ENCODE results near the gene CAMKK2.
"Not testable (repeated sequence)": the region's sequence is repeated elsewhere in the genome, so short reads cannot be mapped to it uniquely, and the experiment has no call there.

DNA sequence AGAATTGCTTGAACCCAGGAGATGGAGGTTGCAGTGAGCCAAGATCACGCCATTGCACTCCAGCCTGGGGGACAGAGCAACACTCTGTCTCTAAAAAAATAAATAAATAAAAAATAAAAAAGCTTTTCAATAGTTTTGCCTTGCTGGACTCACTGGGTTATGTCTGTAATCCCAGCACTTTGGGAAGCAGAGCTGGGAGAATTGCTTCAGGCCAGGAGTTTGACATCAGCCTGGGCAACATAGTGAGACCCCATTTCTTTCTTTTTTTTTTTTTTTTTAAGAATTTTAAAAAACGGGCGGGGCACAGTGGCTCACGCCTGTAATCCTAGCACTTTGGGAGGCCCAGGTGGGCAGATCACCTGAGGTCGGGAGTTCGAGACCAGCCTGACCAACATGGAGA is 95.4 kb downstream of the CAMKK2 start:
- TF ChIP-seq, protein P1, sequence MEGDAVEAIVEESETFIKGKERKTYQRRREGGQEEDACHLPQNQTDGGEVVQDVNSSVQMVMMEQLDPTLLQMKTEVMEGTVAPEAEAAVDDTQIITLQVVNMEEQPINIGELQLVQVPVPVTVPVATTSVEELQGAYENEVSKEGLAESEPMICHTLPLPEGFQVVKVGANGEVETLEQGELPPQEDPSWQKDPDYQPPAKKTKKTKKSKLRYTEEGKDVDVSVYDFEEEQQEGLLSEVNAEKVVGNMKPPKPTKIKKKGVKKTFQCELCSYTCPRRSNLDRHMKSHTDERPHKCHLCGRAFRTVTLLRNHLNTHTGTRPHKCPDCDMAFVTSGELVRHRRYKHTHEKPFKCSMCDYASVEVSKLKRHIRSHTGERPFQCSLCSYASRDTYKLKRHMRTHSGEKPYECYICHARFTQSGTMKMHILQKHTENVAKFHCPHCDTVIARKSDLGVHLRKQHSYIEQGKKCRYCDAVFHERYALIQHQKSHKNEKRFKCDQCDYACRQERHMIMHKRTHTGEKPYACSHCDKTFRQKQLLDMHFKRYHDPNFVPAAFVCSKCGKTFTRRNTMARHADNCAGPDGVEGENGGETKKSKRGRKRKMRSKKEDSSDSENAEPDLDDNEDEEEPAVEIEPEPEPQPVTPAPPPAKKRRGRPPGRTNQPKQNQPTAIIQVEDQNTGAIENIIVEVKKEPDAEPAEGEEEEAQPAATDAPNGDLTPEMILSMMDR (IDR thresholded peaks at IDR 0.05): not testable (repeated sequence)
- not testable (repeated sequence) for TF ChIP-seq POLR2A (IDR thresholded peaks at IDR 0.05)
